Measurements from ENCODE around the gene OR9A4.

The OR9A4 gene

DNA sequence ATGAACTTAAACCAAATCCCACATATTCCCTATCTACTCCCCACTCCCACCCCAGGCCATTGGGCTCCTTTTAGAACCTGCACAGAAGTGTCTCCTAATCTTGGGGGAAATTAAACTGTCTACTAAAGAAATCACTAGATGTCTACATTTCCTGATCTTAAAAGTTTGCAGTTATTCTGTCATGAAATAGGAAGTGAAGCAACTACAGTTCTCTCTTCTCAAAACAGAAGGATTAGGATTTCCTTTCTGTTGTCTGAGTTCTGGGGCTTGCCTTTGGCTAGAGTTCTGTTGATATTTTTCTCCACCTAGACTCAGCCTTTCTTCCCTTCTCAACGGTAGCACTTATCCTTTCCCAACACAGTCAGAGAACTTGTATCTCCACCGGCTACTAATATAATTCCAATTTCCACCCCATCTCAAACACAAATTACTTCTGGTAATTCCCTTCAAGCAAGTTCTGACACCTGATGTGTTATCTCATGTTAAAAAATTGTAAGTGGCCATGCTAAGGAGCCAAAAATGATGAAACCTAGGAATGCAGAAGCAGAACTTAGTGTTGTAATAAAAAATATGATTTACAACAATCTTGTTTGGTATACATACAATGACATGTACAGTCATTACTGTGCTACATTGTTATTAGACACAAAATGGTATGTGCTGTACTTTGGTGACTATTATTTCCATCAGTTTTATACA, 12.1 kb downstream of the OR9A4 start:
- Histone ChIP-seq H3K36me3 (ENCODE audit: insufficient read depth, low read length) (no peaks in the 10 kb centered on the region), H3K9me3 (ENCODE audit: insufficient read depth, low read depth, low read length) (no peaks in the 10 kb centered on the region), H3K9me2 (replicated peaks; ENCODE audit: low read depth, low read length) (no peaks in the 10 kb centered on the region), H3K4me1 (ENCODE audit: insufficient read depth, low read length, poor library complexity, severe bottlenecking) (peaks cover 8% of the 10 kb centered on the region), H3K79me2 (ENCODE audit: insufficient read depth, low read length) (no peaks in the 10 kb centered on the region), H3K27me3 (ENCODE audit: insufficient read depth, low read length, poor library complexity, severe bottlenecking) (no peaks in the 10 kb centered on the region), H2AFZ (ENCODE audit: low read length) (0 out of 2 replicates have a peak overlapping the region, but pooled peaks have one; percentile 38), H3K4me3 (ENCODE audit: low read length, poor library complexity, severe bottlenecking) (no peak overlapping the region), H3F3A (ENCODE audit: low read depth) (no peaks in the 10 kb centered on the region), H4K20me1 (ENCODE audit: insufficient read depth, low read length, poor library complexity, severe bottlenecking) (no peaks in the 10 kb centered on the region), H3K9ac (ENCODE audit: low read depth, low read length, poor library complexity, severe bottlenecking) (no peak overlapping the region), H3K4me2 (ENCODE audit: low read depth, low read length, poor library complexity, severe bottlenecking) (no peak overlapping the region)
- no peak for TF ChIP-seq CTCF (conservative IDR thresholded peaks at IDR 0.05; ENCODE audit: low read length)
- no peak for TF ChIP-seq EZH2phosphoT487 (IDR thresholded peaks at IDR 0.05; ENCODE audit: borderline replicate concordance)

DNA sequence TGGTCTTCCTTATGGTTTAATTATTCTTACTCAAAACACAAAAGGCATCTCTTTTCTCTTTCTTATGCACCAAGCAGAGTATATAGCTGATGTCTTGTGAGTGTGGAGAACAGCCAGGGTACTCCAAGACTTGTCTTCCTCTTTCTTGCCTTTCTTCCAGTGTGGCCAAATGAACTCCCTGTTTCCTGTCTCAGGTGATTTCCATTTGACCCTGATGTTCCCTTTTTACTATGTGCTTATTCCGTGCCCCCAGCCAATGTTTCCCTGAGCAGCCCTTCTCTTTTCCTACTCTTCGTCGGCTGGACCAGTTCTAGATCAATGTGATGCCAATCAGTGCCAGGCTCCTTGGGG, 12.6 kb downstream of the OR9A4 start:
- H3K4me2 ChIP-seq (ENCODE audit: low read depth, low read length, poor library complexity, severe bottlenecking), result no peak overlapping the region
- TF ChIP-seq EZH2phosphoT487 (IDR thresholded peaks at IDR 0.05; ENCODE audit: borderline replicate concordance) (no peak), CTCF (conservative IDR thresholded peaks at IDR 0.05; ENCODE audit: low read length) (no peak)
- H3F3A ChIP-seq (ENCODE audit: low read depth), result no peaks in the 10 kb centered on the region
- H3K79me2 ChIP-seq (ENCODE audit: insufficient read depth, low read length), result no peaks in the 10 kb centered on the region
- H3K4me1 ChIP-seq (ENCODE audit: insufficient read depth, low read length, poor library complexity, severe bottlenecking), result peaks cover 8% of the 10 kb centered on the region
- H3K4me3 ChIP-seq (ENCODE audit: low read length, poor library complexity, severe bottlenecking), result no peak overlapping the region
- no peak overlapping the region for H2AFZ ChIP-seq (ENCODE audit: low read length)
- H4K20me1 ChIP-seq (ENCODE audit: insufficient read depth, low read length, poor library complexity, severe bottlenecking), result no peaks in the 10 kb centered on the region
- H3K36me3 ChIP-seq (ENCODE audit: insufficient read depth, low read length), result no peaks in the 10 kb centered on the region
- no peaks in the 10 kb centered on the region for H3K9me2 ChIP-seq (replicated peaks; ENCODE audit: low read depth, low read length)
- no peaks in the 10 kb centered on the region for H3K9me3 ChIP-seq (ENCODE audit: insufficient read depth, low read depth, low read length)
- no peak overlapping the region for H3K9ac ChIP-seq (ENCODE audit: low read depth, low read length, poor library complexity, severe bottlenecking)
- H3K27me3 ChIP-seq (ENCODE audit: insufficient read depth, low read length, poor library complexity, severe bottlenecking), result no peaks in the 10 kb centered on the region

DNA sequence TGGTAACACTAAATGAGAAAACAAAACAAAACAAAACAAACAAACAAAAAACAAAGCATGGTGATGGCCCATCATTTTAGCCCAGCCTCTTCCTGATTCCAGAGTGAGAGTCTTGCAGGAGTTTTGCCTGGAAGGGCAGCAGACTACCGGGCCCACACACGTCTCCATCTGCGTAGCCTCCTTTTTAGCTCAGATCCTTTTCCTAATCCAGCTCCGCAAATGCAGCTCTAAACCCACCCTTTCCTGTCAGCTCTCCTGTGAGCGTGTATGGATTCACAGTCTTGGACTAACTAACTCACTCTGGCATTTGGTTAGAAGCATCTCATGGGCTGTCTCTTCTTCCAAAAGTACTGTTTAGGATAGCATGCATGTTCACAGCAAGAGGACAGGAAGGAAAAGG, 14.0 kb downstream of the OR9A4 start:
- Histone ChIP-seq H3K9me2 (replicated peaks; ENCODE audit: low read depth, low read length) (no peaks in the 10 kb centered on the region), H3K4me2 (ENCODE audit: low read depth, low read length, poor library complexity, severe bottlenecking) (no peak overlapping the region), H3K4me1 (ENCODE audit: insufficient read depth, low read length, poor library complexity, severe bottlenecking) (peaks cover 8% of the 10 kb centered on the region), H3K27me3 (ENCODE audit: insufficient read depth, low read length, poor library complexity, severe bottlenecking) (no peaks in the 10 kb centered on the region), H3K36me3 (ENCODE audit: insufficient read depth, low read length) (no peaks in the 10 kb centered on the region), H3F3A (ENCODE audit: low read depth) (no peaks in the 10 kb centered on the region), H3K9ac (ENCODE audit: low read depth, low read length, poor library complexity, severe bottlenecking) (no peak overlapping the region), H3K4me3 (ENCODE audit: low read length, poor library complexity, severe bottlenecking) (no peak overlapping the region), H3K9me3 (ENCODE audit: insufficient read depth, low read depth, low read length) (no peaks in the 10 kb centered on the region), H3K79me2 (ENCODE audit: insufficient read depth, low read length) (no peaks in the 10 kb centered on the region), H4K20me1 (ENCODE audit: insufficient read depth, low read length, poor library complexity, severe bottlenecking) (no peaks in the 10 kb centered on the region), H2AFZ (ENCODE audit: low read length) (no peak overlapping the region)
- TF ChIP-seq CTCF (conservative IDR thresholded peaks at IDR 0.05; ENCODE audit: low read length) (no peak), EZH2phosphoT487 (IDR thresholded peaks at IDR 0.05; ENCODE audit: borderline replicate concordance) (no peak)
